SH-SY5Y (cell line): ENCODE data around the gene ZNF280A.

ENCODE experiments used
- GATA2 ChIP-seq: IDR thresholded peaks from 2 replicates; pipeline ENCODE4 v1.6.1; 2011; ENCODE audit warnings: mild to moderate bottlenecking, low read depth, low read length
- GATA3 ChIP-seq: IDR thresholded peaks from 2 replicates; pipeline ENCODE4 v1.6.1; 2011; ENCODE audit warnings: low read depth, mild to moderate bottlenecking, low read length, moderate library complexity

DNA sequence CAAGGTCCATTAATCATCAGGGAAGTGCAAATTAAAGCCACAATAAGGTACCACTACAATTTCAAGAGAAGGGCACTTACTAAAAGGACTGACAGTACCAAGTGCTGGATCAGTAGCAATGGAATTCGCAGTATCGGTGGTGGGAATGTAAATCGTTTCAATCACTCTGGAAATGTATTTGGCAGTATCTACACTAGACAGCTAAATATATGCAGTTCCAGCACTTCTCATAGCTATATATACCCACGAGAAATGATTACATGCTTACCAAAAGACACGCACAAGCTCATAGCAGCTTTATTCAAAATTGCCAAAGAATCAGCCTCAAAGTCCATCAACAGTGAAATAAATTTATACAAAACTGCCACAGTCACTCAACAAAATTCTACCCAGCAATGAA, 7.1 kb downstream of the ZNF280A start:
- TF ChIP-seq GATA2 (no peak), GATA3 (no peak)
